B cell (primary cell): ENCODE measurements around the gene EARS2. TPM values are rescaled to one million over a fixed set of nuclear protein-coding genes. Genes with fewer than 3 reads are reported as not detected.

Experiments
- ATAC-seq: fragments of 200-7000 bp; cut with Tn5 transposase; one replicate; pipeline ENCODE4 v1.10.0; 2021; ENCODE audit warnings: low read depth, mild to moderate bottlenecking, moderate number of reproducible peaks, moderate library complexity
- CTCF ChIA-PET: fragments of 350-600 bp; sonication (Branson Sonifier 250); formaldehyde crosslinking; loops from one replicate; lab custom pipeline; 2021; ENCODE audit warnings: antibody characterized with exemption, inconsistent platforms; lab: Charles Lee
- POLR2A ChIA-PET: fragments of 350-600 bp; sonication (Branson Sonifier 250); formaldehyde crosslinking; loops from one replicate; lab custom pipeline; 2021; ENCODE audit warnings: antibody characterized with exemption; lab: Charles Lee
- DNase-seq: peaks from one replicate; pipeline ENCODE4 v3.0.0; 2013
- H2AFZ ChIP-seq: 2 replicates; pipeline ENCODE4 v1.6.1; 2012; ENCODE audit warnings: mild to moderate bottlenecking, low read depth, low read length; ENCODE audit not compliant: insufficient read depth, poor library complexity, severe bottlenecking
- H3K27ac ChIP-seq, 2 donors: 1 replicate in 1 of 2; 2 replicates in 1 of 2; pipeline ENCODE4 v1.5.1; 2012 to 2013; ENCODE audit warnings: low read length in 2 of 2, mild to moderate bottlenecking in 2 of 2, moderate library complexity in 1 of 2
- H3K27me3 ChIP-seq, 4 experiments: fragments of 200-600 bp in 1 of 4; sonication (generic) in 1 of 4; replicated peaks in 1 of 4; 1 replicate in 2 of 4; 2 replicates in 2 of 4; pipeline versions ENCODE4 v1.6.1 to v1.7.0; 2013 to 2016; ENCODE audit warnings: low read length in 3 of 4, mild to moderate bottlenecking in 2 of 4, mixed read lengths in 1 of 4, moderate library complexity in 1 of 4; ENCODE audit not compliant: insufficient read depth in 4 of 4, control insufficient read depth in 3 of 4; ENCODE audit errors: control extremely low read depth in 1 of 4
- H3K36me3 ChIP-seq, 2 experiments: replicated peaks in 1 of 2; 1 replicate in 1 of 2; 2 replicates in 1 of 2; pipeline versions ENCODE4 v1.6.1 to v1.7.1; 2013; ENCODE audit warnings: low read length in 1 of 2; ENCODE audit not compliant: insufficient read depth in 2 of 2, control insufficient read depth in 1 of 2; ENCODE audit errors: control extremely low read depth in 1 of 2, extremely low read depth in 1 of 2
- H3K4me1 ChIP-seq, 2 donors: fragments of 200-600 bp in 1 of 2; sonication (generic) in 1 of 2; 1 replicate in 1 of 2; 2 replicates in 1 of 2; pipeline versions ENCODE4 v1.5.1 to v1.6.1; 2013 to 2017; ENCODE audit warnings: low read length in 2 of 2; ENCODE audit not compliant: control insufficient read depth in 2 of 2, insufficient read depth in 2 of 2
- H3K4me2 ChIP-seq: replicated peaks from 2 replicates; pipeline ENCODE3; 2012; ENCODE audit warnings: mild to moderate bottlenecking, low read depth, low read length; ENCODE audit not compliant: poor library complexity, severe bottlenecking
- H3K4me3 ChIP-seq, 5 experiments: fragments of 200-600 bp in 1 of 5; sonication (generic) in 1 of 5; 1 replicate in 3 of 5; 2 replicates in 2 of 5; pipeline versions ENCODE4 v1.5.1 to v1.7.0; 2011 to 2016; ENCODE audit warnings: low read length in 4 of 5, mild to moderate bottlenecking in 4 of 5, low read depth in 2 of 5, control low read depth in 1 of 5, moderate library complexity in 1 of 5; ENCODE audit not compliant: insufficient read depth in 1 of 5; ENCODE audit errors: control extremely low read depth in 1 of 5, extremely low read depth in 1 of 5
- H3K79me2 ChIP-seq: fragments of 200-600 bp; sonication (generic); one replicate; pipeline ENCODE4 v1.6.0; 2016; ENCODE audit warnings: low read length; ENCODE audit not compliant: control insufficient read depth, insufficient read depth
- H3K9ac ChIP-seq: fragments of 200-600 bp; sonication (generic); 2 replicates; pipeline ENCODE4 v1.6.1; 2017; ENCODE audit warnings: mild to moderate bottlenecking, low read length, moderate library complexity
- H3K9me3 ChIP-seq, 3 donors: one replicate each; pipeline versions ENCODE4 v1.6.1 to v1.7.1; 2013; ENCODE audit warnings: low read length in 2 of 3; ENCODE audit not compliant: control insufficient read depth in 2 of 3, insufficient read depth in 1 of 3; ENCODE audit errors: control extremely low read depth in 1 of 3
- H4K20me1 ChIP-seq: 2 replicates; pipeline ENCODE4 v1.6.0; 2012; ENCODE audit warnings: mild to moderate bottlenecking, low read length; ENCODE audit not compliant: insufficient read depth, control insufficient read depth, poor library complexity, severe bottlenecking
- H3K27ac Mint-ChIP-seq: one replicate; pipeline ENCODE4 v1.8.0; 2021; ENCODE audit warnings: mixed read lengths
- H3K27me3 Mint-ChIP-seq: one replicate; pipeline ENCODE4 v1.8.0; 2021; ENCODE audit warnings: mixed read lengths
- H3K4me1 Mint-ChIP-seq: one replicate; pipeline ENCODE4 v1.8.0; 2021; ENCODE audit warnings: mixed read lengths
- H3K4me3 Mint-ChIP-seq: one replicate; pipeline ENCODE4 v1.8.0; 2021; ENCODE audit warnings: mixed read lengths
- H3K9me3 Mint-ChIP-seq: one replicate; pipeline ENCODE4 v1.8.0; 2022; ENCODE audit warnings: mixed read lengths; ENCODE audit not compliant: insufficient read depth
- EZH2 ChIP-seq: IDR thresholded peaks from 2 replicates; pipeline ENCODE4 v1.6.1; 2012; ENCODE audit warnings: borderline replicate concordance, low read depth, mild to moderate bottlenecking, moderate library complexity, low read length; ENCODE audit not compliant: insufficient read depth, poor library complexity, severe bottlenecking
- WGBS: methylation state at CpG from one replicate; pipeline ENCODE4 v1.1.5; 2013; ENCODE audit warnings: missing lambda C conversion rate; ENCODE audit not compliant: insufficient coverage; 5-methylcytosine and 5-hydroxymethylcytosine counted together
- intact Hi-C: fragments of 100-400 bp; cut with micrococcal nuclease; formaldehyde crosslinking; loops from one replicate; pipeline ENCODE4 v1.10.0; 2022
- polyA plus RNA-seq: library from polyadenylated mRNA; depleted of rRNA; stranded (reverse); fragments of >200 nt; gene quantifications from 2 replicates; pipeline ENCODE4 v1.2.3, GENCODE V29; 2012
- total RNA-seq, 2 donors: library from RNA; stranded (reverse); fragments of 120-200 nt in 1 of 2; gene quantifications; 1 replicate in 1 of 2; 2 replicates in 1 of 2; pipeline versions ENCODE4 v1.2.3 to v1.2.4, GENCODE V29; 2013 to 2022
- TF ChIP-seq, protein P1 (sequence below): fragments of 200-600 bp; IDR thresholded peaks from one replicate; pipeline ENCODE4 v1.8.0; 2022; ENCODE audit warnings: antibody characterized with exemption, mild to moderate bottlenecking

Gene EARS2
- total and polyA plus RNA-seq, 2 donors (not counting 1 experiment from before 2014, with no cell fraction given): 14.6 to 15.1 TPM

DNA sequence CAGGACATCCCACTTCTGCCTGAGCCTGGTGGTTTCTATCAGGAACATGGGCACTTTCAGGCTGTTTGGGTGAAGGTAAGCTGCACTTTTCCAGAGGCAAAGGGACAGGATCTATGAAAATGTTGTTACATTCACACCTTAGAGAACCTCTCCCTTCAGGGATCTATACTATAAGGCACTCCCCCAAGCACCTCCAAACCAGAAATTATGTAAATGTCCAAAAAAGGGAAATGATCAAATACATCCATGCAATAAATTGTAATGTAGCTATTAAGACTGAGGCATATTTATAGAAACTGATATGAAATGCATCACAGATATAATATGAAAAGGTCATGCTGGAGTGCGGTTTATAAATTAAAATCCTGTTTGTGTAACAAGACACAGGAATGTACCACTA lies 80.9 kb downstream of the EARS2 start:
- peaks cover 81% of the 10 kb centered on the region for H4K20me1 ChIP-seq
- Mint-ChIP-seq H3K4me3 (no peak overlapping the region), H3K4me1 (peaks cover 7% of the 10 kb centered on the region), H3K9me3 (no peaks in the 10 kb centered on the region), H3K27me3 (no peaks in the 10 kb centered on the region), H3K27ac (peak overlapping the region; percentile 37)
- H3K36me3 ChIP-seq: peaks cover 12 to 89% of the 10 kb centered on the region in 2 experiments
- no peak overlapping the region for H3K4me3 ChIP-seq
- WGBS: no CpG with 5 or more reads among the region's 1 CpG
- ATAC-seq: peak; percentile 31
- TF ChIP-seq, protein P1, sequence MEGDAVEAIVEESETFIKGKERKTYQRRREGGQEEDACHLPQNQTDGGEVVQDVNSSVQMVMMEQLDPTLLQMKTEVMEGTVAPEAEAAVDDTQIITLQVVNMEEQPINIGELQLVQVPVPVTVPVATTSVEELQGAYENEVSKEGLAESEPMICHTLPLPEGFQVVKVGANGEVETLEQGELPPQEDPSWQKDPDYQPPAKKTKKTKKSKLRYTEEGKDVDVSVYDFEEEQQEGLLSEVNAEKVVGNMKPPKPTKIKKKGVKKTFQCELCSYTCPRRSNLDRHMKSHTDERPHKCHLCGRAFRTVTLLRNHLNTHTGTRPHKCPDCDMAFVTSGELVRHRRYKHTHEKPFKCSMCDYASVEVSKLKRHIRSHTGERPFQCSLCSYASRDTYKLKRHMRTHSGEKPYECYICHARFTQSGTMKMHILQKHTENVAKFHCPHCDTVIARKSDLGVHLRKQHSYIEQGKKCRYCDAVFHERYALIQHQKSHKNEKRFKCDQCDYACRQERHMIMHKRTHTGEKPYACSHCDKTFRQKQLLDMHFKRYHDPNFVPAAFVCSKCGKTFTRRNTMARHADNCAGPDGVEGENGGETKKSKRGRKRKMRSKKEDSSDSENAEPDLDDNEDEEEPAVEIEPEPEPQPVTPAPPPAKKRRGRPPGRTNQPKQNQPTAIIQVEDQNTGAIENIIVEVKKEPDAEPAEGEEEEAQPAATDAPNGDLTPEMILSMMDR: no peak
- no peak for TF ChIP-seq EZH2
- no peak overlapping the region for H3K9ac ChIP-seq
- no peak overlapping the region for H3K4me2 ChIP-seq
- H3K27ac ChIP-seq: no peak overlapping the region
- no peaks in the 10 kb centered on the region for H3K9me3 ChIP-seq
- DNase-seq: no peak
- CTCF ChIA-PET: interaction anchor here (1.5 kb wide), 1 partner anchor 41 kb away, joined by 3 read pairs; no protein-coding TSS in a partner anchor
- intact Hi-C loops: no loop called here
- POLR2A ChIA-PET: no interaction called here
- H3K79me2 ChIP-seq: peaks cover 41% of the 10 kb centered on the region
- H2AFZ ChIP-seq: no peak overlapping the region
- no peaks in the 10 kb centered on the region for H3K27me3 ChIP-seq
- H3K4me1 ChIP-seq: peaks cover 0 to 5% of the 10 kb centered on the region in 2 donors

Other genes starting within 250 kb of the EARS2 start
- gene COG7, start 104.2 kb downstream of the EARS2 start, total RNA-seq: 21.3 and 23.3 TPM in 2 replicates
- gene COG7, start 104.2 kb downstream of the EARS2 start, polyA plus RNA-seq: 31.8 and 37.8 TPM in 2 replicates
- gene GGA2, start 46.9 kb downstream of the EARS2 start, total RNA-seq: 832 and 865 TPM in 2 replicates
- 227 and 310 TPM in 2 replicates for gene GGA2, start 46.9 kb downstream of the EARS2 start, polyA plus RNA-seq
- gene UBFD1, start 377 bp upstream of the EARS2 start, total RNA-seq: 47.3 and 49.2 TPM in 2 replicates
- gene UBFD1, start 377 bp upstream of the EARS2 start, polyA plus RNA-seq: 12.8 and 14.4 TPM in 2 replicates
- gene NDUFAB1, start 39.0 kb upstream of the EARS2 start, total RNA-seq: 30.5 and 33.6 TPM in 2 replicates
- 30.6 and 39.3 TPM in 2 replicates for gene NDUFAB1, start 39.0 kb upstream of the EARS2 start, polyA plus RNA-seq
- gene PALB2, start 84.0 kb upstream of the EARS2 start, total RNA-seq: 14.9 and 16.3 TPM in 2 replicates
- gene PALB2, start 84.0 kb upstream of the EARS2 start, polyA plus RNA-seq: 2.8 and 3.6 TPM in 2 replicates
- 58.3 and 62.3 TPM in 2 replicates for gene DCTN5, start 84.1 kb upstream of the EARS2 start, total RNA-seq
- gene DCTN5, start 84.1 kb upstream of the EARS2 start, polyA plus RNA-seq: 22.3 and 22.4 TPM in 2 replicates
- 2.7 and 3.0 TPM in 2 replicates for gene PLK1, start 121.5 kb upstream of the EARS2 start, total RNA-seq
- gene PLK1, start 121.5 kb upstream of the EARS2 start, polyA plus RNA-seq: 2.0 and 3.5 TPM in 2 replicates
- gene ERN2, start 155.9 kb upstream of the EARS2 start, total RNA-seq: not detected in 2 replicates
- gene ERN2, start 155.9 kb upstream of the EARS2 start, polyA plus RNA-seq: not detected in 2 replicates
- gene CHP2, start 197.7 kb upstream of the EARS2 start, total RNA-seq: not detected in 2 replicates
- gene CHP2, start 197.7 kb upstream of the EARS2 start, polyA plus RNA-seq: not detected in 2 replicates